IPS-NIHi7 (cell line): ENCODE results near the gene CARHSP1.
"Not testable (repeated sequence)": the region's sequence is repeated elsewhere in the genome, so short reads cannot be mapped to it uniquely, and the experiment has no call there.

ENCODE experiments used
- DNase-seq: peaks from one replicate; pipeline ENCODE4 v3.0.0; 2012; ENCODE audit warnings: mixed read lengths; ENCODE audit errors: extremely low spot score

CARHSP1 gene

GRCh38 chr16:8893426-8893825 lies 24.6 kb upstream of the CARHSP1 start:
- DNase-seq: no peak

- DNase-seq: no peak
Measured at GRCh38 chr16:8892101-8892575, 23.3 kb upstream of the CARHSP1 start.

GRCh38 chr16:8890549-8890921 lies 21.7 kb upstream of the CARHSP1 start:
- no peak for DNase-seq

- DNase-seq: no peak
Measured at GRCh38 chr16:8889893-8890548, 21.2 kb upstream of the CARHSP1 start.

- no peak for DNase-seq
Measured at GRCh38 chr16:8888951-8889892, 20.4 kb upstream of the CARHSP1 start.

- no peak for DNase-seq
Measured at GRCh38 chr16:8887952-8888560, 19.2 kb upstream of the CARHSP1 start.

- no peak for DNase-seq
Measured at GRCh38 chr16:8887431-8887765, 18.6 kb upstream of the CARHSP1 start.

- no peak for DNase-seq
Measured at GRCh38 chr16:8886593-8887430, 18.0 kb upstream of the CARHSP1 start.

- DNase-seq: no peak
Measured at GRCh38 chr16:8885674-8886592, 17.1 kb upstream of the CARHSP1 start.

GRCh38 chr16:8882725-8883377 lies 14.0 kb upstream of the CARHSP1 start:
- no peak for DNase-seq

GRCh38 chr16:8882041-8882617 lies 13.3 kb upstream of the CARHSP1 start, which contains the start of gene LITAFD:
LITAFD (plus strand) TSS chr16:8882351; CDS start chr16:8884356, 2,005 bp downstream.
- DNase-seq: no peak

GRCh38 chr16:8880839-8881510 lies 12.2 kb upstream of the CARHSP1 start:
- no peak for DNase-seq

GRCh38 chr16:8878523-8878911 lies 9.7 kb upstream of the CARHSP1 start:
- DNase-seq: no peak

GRCh38 chr16:8877894-8878522 lies 9.2 kb upstream of the CARHSP1 start:
- DNase-seq: no peak

- not testable (repeated sequence) for DNase-seq
Measured at GRCh38 chr16:8875317-8875716, 6.5 kb upstream of the CARHSP1 start.

GRCh38 chr16:8874388-8874787 lies 5.6 kb upstream of the CARHSP1 start:
- DNase-seq: no peak

GRCh38 chr16:8873866-8874195 lies 5.0 kb upstream of the CARHSP1 start:
- not testable (repeated sequence) for DNase-seq

- no peak for DNase-seq
Measured at GRCh38 chr16:8872967-8873865, 4.4 kb upstream of the CARHSP1 start.
